GM23338 (cell line): ENCODE results near the gene NPDC1.

Experiments
- CTCF ChIP-seq, 2 experiments: fragments of 200-600 bp in 1 of 2; sonication (generic) in 1 of 2; conservative IDR thresholded peaks; 2 replicates each; pipeline versions ENCODE4 v1.5.1 to v1.6.1; 2016 to 2017; ENCODE audit warnings: antibody characterized with exemption in 2 of 2, low read depth in 2 of 2, mild to moderate bottlenecking in 2 of 2, moderate library complexity in 1 of 2
- ETS1 ChIP-seq: IDR thresholded peaks from 2 replicates; pipeline ENCODE4 v1.6.1; 2016; ENCODE audit warnings: antibody characterized with exemption
- EZH2 ChIP-seq: fragments of 200-600 bp; sonication (generic); IDR thresholded peaks from one replicate; pipeline ENCODE4 v1.8.0; 2017; ENCODE audit warnings: antibody characterized with exemption, mild to moderate bottlenecking, low read depth; ENCODE audit not compliant: unreplicated experiment
- POLR2AphosphoS5 ChIP-seq: IDR thresholded peaks from 2 replicates; pipeline ENCODE4 v1.6.1; 2016; ENCODE audit warnings: antibody characterized with exemption, low read depth
- TF ChIP-seq, protein P1 (sequence below): IDR thresholded peaks from one replicate; pipeline ENCODE4 v1.6.1; 2018; ENCODE audit warnings: antibody characterized with exemption; ENCODE audit not compliant: unreplicated experiment

DNA sequence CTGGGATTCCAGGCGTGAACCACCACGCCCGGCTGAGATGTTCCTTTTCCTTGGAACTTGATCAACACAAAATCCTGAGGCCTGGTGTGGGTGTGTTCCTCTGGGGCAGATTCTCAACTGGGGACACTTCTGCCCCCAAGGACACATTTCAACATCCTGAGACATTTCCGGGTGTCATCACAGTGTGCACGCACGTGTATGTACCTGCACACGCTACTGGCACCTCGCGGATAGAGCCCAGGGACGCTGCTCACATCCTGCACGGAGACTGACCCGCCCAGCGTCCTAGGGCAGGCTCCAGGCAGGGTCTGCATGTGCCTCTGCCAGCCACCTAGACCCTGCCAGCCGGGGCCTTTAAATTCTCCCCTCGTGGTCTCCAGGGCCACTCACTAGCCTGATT lies 16.4 kb upstream of the NPDC1 start:
- TF ChIP-seq, protein P1, sequence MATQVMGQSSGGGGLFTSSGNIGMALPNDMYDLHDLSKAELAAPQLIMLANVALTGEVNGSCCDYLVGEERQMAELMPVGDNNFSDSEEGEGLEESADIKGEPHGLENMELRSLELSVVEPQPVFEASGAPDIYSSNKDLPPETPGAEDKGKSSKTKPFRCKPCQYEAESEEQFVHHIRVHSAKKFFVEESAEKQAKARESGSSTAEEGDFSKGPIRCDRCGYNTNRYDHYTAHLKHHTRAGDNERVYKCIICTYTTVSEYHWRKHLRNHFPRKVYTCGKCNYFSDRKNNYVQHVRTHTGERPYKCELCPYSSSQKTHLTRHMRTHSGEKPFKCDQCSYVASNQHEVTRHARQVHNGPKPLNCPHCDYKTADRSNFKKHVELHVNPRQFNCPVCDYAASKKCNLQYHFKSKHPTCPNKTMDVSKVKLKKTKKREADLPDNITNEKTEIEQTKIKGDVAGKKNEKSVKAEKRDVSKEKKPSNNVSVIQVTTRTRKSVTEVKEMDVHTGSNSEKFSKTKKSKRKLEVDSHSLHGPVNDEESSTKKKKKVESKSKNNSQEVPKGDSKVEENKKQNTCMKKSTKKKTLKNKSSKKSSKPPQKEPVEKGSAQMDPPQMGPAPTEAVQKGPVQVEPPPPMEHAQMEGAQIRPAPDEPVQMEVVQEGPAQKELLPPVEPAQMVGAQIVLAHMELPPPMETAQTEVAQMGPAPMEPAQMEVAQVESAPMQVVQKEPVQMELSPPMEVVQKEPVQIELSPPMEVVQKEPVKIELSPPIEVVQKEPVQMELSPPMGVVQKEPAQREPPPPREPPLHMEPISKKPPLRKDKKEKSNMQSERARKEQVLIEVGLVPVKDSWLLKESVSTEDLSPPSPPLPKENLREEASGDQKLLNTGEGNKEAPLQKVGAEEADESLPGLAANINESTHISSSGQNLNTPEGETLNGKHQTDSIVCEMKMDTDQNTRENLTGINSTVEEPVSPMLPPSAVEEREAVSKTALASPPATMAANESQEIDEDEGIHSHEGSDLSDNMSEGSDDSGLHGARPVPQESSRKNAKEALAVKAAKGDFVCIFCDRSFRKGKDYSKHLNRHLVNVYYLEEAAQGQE = no peak
- no peak for TF ChIP-seq CTCF (conservative IDR thresholded peaks at IDR 0.05; ENCODE audit: low read depth in 2 of 2)
- TF ChIP-seq ETS1 = no peak
- TF ChIP-seq EZH2 = no peak
- peak; percentile 23; the same call in 1 of the 2 replicates for TF ChIP-seq POLR2AphosphoS5
